PC-3 (cell line): ENCODE results near the gene PRORP. TPM values are rescaled to one million over a fixed set of nuclear protein-coding genes. Genes with fewer than 3 reads are reported as not detected.

Experiments used
- ATAC-seq: fragments of 200-7000 bp; cut with Tn5 transposase; 2 replicates; pipeline ENCODE4 v1.9.1; 2020; ENCODE audit warnings: mild to moderate bottlenecking, moderate library complexity
- BruUV-seq: library from RNA; stranded (reverse); fragments of 400-500 nt; replicated peaks from 2 replicates; lab custom pipeline; 2021; lab: Mats Ljungman, UMichigan
- CTCF ChIA-PET: fragments of 300-600 bp; sonication (Branson Sonifier 250); formaldehyde crosslinking; loops from one replicate; lab custom pipeline; 2022; ENCODE audit warnings: antibody characterized with exemption; lab: Charles Lee
- POLR2A ChIA-PET: fragments of 300-600 bp; sonication (Branson Sonifier 250); formaldehyde crosslinking; loops from one replicate; lab custom pipeline; 2022; ENCODE audit warnings: antibody characterized with exemption; ENCODE audit not compliant: unreplicated experiment; lab: Charles Lee
- DNase-seq: peaks from one replicate; pipeline ENCODE4 v3.0.0-alpha.2; 2015
- H2AFZ ChIP-seq: fragments of 300-600 bp; sonication (generic); 2 replicates; pipeline ENCODE4 v1.6.0; 2016; ENCODE audit warnings: antibody characterized with exemption, low read length
- H3F3A ChIP-seq: fragments of 300-600 bp; sonication (generic); one replicate; pipeline ENCODE4 v1.6.0; 2017; ENCODE audit warnings: antibody characterized with exemption, low read length, control low read depth, mild to moderate bottlenecking; ENCODE audit not compliant: unreplicated experiment
- H3K27ac ChIP-seq: fragments of 300-600 bp; sonication (generic); 2 replicates; pipeline ENCODE4 v1.5.1; 2016; ENCODE audit warnings: mild to moderate bottlenecking, low read length
- H3K27me3 ChIP-seq: fragments of 300-600 bp; sonication (generic); 2 replicates; pipeline ENCODE4 v1.6.1; 2016; ENCODE audit warnings: low read length, mixed read lengths
- H3K36me3 ChIP-seq: fragments of 300-600 bp; sonication (generic); 2 replicates; pipeline ENCODE4 v1.6.1; 2016; ENCODE audit warnings: low read depth, mixed run types, low read length, mixed read lengths
- H3K4me1 ChIP-seq: fragments of 300-600 bp; sonication (generic); 2 replicates; pipeline ENCODE4 v1.5.1; 2016; ENCODE audit warnings: low read length; ENCODE audit not compliant: insufficient read depth
- H3K4me2 ChIP-seq: fragments of 300-600 bp; sonication (generic); 2 replicates; pipeline ENCODE4 v1.6.0; 2016; ENCODE audit warnings: low read length
- H3K4me3 ChIP-seq: fragments of 300-600 bp; sonication (generic); 2 replicates; pipeline ENCODE4 v1.5.1; 2016; ENCODE audit warnings: mild to moderate bottlenecking, low read length, mixed read lengths
- H3K79me2 ChIP-seq: fragments of 300-600 bp; sonication (generic); 2 replicates; pipeline ENCODE4 v1.6.1; 2017; ENCODE audit warnings: low read length, mixed read lengths
- H3K9ac ChIP-seq: fragments of 300-600 bp; sonication (generic); 2 replicates; pipeline ENCODE4 v1.6.0; 2016; ENCODE audit warnings: mild to moderate bottlenecking, low read length
- H3K9me2 ChIP-seq: fragments of 300-600 bp; sonication (generic); replicated peaks from 2 replicates; pipeline ENCODE4 v1.6.1; 2016; ENCODE audit warnings: mixed run types, low read length, mixed read lengths
- H3K9me3 ChIP-seq: fragments of 300-600 bp; sonication (generic); 2 replicates; pipeline ENCODE4 v1.6.1; 2016; ENCODE audit warnings: low read length, mixed read lengths
- H4K20me1 ChIP-seq: fragments of 300-600 bp; sonication (generic); 2 replicates; pipeline ENCODE4 v1.6.1; 2016; ENCODE audit warnings: low read length, mixed read lengths
- EZH2 ChIP-seq: fragments of 300-600 bp; sonication (generic); IDR thresholded peaks from one replicate; pipeline ENCODE4 v1.6.1; 2017; ENCODE audit warnings: antibody characterized with exemption, mild to moderate bottlenecking, low read length; ENCODE audit not compliant: unreplicated experiment
- EZH2phosphoT487 ChIP-seq: fragments of 300-600 bp; sonication (generic); IDR thresholded peaks from 2 replicates; pipeline ENCODE4 v1.6.1; 2018; ENCODE audit warnings: mild to moderate bottlenecking, antibody characterized with exemption, low read length, borderline replicate concordance
- intact Hi-C: fragments of 100-400 bp; cut with micrococcal nuclease; formaldehyde crosslinking; loops from 2 replicates; pipeline ENCODE4 v1.9.0; 2023
- total RNA-seq: library from RNA; depleted of rRNA; stranded (reverse); fragments of >200 nt; gene quantifications from 2 replicates; pipeline ENCODE4 v1.2.3, GENCODE V29; 2014
- TF ChIP-seq, protein P1 (sequence below): fragments of 300-600 bp; sonication (generic); conservative IDR thresholded peaks from 2 replicates; pipeline ENCODE4 v1.5.1; 2017; ENCODE audit warnings: antibody characterized with exemption, low read depth, mild to moderate bottlenecking, low read length

The PRORP gene
- total RNA-seq, 1 experiment from 2014 or later = 25.3 TPM

DNA sequence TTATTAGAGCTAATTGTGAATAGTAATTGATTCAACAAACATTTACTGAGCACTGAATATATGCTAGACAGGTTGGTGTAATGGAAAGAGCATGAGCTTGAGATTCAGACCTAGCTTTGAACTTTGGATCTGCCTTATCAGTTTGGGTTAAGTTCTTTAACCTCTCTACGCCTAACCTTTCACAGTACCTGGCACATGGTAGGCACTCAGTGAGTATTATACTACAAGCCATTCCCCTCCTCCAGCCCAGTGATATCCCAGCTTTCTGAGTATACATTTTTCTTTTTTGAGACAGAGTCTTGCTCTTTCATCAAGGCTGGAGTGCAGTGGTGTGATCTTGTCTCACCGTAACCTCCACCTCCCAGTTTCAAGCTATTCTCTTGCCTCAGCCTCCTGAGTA is 44.3 kb upstream of the PRORP start:
- TF ChIP-seq EZH2 = no peak
- no peak for TF ChIP-seq EZH2phosphoT487
- TF ChIP-seq, protein P1, sequence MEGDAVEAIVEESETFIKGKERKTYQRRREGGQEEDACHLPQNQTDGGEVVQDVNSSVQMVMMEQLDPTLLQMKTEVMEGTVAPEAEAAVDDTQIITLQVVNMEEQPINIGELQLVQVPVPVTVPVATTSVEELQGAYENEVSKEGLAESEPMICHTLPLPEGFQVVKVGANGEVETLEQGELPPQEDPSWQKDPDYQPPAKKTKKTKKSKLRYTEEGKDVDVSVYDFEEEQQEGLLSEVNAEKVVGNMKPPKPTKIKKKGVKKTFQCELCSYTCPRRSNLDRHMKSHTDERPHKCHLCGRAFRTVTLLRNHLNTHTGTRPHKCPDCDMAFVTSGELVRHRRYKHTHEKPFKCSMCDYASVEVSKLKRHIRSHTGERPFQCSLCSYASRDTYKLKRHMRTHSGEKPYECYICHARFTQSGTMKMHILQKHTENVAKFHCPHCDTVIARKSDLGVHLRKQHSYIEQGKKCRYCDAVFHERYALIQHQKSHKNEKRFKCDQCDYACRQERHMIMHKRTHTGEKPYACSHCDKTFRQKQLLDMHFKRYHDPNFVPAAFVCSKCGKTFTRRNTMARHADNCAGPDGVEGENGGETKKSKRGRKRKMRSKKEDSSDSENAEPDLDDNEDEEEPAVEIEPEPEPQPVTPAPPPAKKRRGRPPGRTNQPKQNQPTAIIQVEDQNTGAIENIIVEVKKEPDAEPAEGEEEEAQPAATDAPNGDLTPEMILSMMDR = no peak
- no peaks in the 10 kb centered on the region for H3K9me2 ChIP-seq
- no peak overlapping the region for H3K4me3 ChIP-seq
- no peak for ATAC-seq
- BruUV-seq = no TSS peak
- no peaks in the 10 kb centered on the region for H3K4me1 ChIP-seq
- DNase-seq = no peak
- H3K36me3 ChIP-seq = peaks cover 13% of the 10 kb centered on the region
- POLR2A ChIA-PET = no interaction called here
- H3K4me2 ChIP-seq = no peak overlapping the region
- H3K9me3 ChIP-seq = no peaks in the 10 kb centered on the region
- CTCF ChIA-PET = interaction anchor here (0.5 kb wide), 1 partner anchor 83 kb away, joined by 3 read pairs; no protein-coding TSS in a partner anchor
- no peak overlapping the region for H2AFZ ChIP-seq
- H3F3A ChIP-seq = no peaks in the 10 kb centered on the region
- H3K27me3 ChIP-seq = no peaks in the 10 kb centered on the region
- no peak overlapping the region for H3K27ac ChIP-seq
- H3K9ac ChIP-seq = no peak overlapping the region
- intact Hi-C loops = no loop called here
- H3K79me2 ChIP-seq = no peaks in the 10 kb centered on the region
- H4K20me1 ChIP-seq = no peaks in the 10 kb centered on the region

DNA sequence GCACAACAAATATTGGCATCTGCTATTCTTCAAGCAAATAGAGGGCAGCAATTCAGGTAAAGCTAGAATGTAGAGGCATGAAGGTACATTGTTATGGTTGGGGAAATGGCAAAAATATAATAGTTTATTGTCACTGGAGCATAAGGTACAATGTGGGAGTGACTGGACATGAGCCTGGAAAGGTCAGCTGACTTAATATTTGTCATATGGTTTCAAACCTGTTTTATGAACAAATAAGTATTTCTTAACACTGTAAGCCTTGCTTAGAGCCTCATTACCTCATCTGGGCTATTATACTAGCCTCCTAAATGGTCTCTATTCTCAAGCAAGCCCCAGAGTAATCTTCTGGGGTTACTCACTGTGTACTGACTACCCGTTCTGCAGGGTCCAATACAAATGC is 42.6 kb upstream of the PRORP start:
- no TSS peak for BruUV-seq

More for the DNA sequence above, 42.6 kb upstream of the PRORP start:
- DNase-seq (peak; percentile 30), ATAC-seq (peak; percentile 66)
- H3K9me2 ChIP-seq = no peaks in the 10 kb centered on the region
- no peaks in the 10 kb centered on the region for H3F3A ChIP-seq
- no peaks in the 10 kb centered on the region for H4K20me1 ChIP-seq
- no peaks in the 10 kb centered on the region for H3K4me1 ChIP-seq
- H2AFZ ChIP-seq = no peak overlapping the region
- H3K9me3 ChIP-seq = no peaks in the 10 kb centered on the region
- H3K79me2 ChIP-seq = no peaks in the 10 kb centered on the region
- intact Hi-C loops = loop anchor here (5.0 kb wide), 1 partner anchor 32 kb away; the partner anchor contains the start of gene FAM177A1
- no peak overlapping the region for H3K9ac ChIP-seq
- ChIA-PET POLR2A (no interaction called here), CTCF (no interaction called here)
- H3K27ac ChIP-seq = no peak overlapping the region
- H3K4me2 ChIP-seq = no peak overlapping the region
- no peak overlapping the region for H3K4me3 ChIP-seq
- TF ChIP-seq, protein P1 = no peak
- no peak for TF ChIP-seq EZH2
- TF ChIP-seq EZH2phosphoT487 = no peak
- no peaks in the 10 kb centered on the region for H3K27me3 ChIP-seq
- H3K36me3 ChIP-seq = peaks cover 17% of the 10 kb centered on the region
